ENCODE data around the gene DDR1. TPM values are rescaled to one million over a fixed set of nuclear protein-coding genes. Genes with fewer than 3 reads are reported as not detected.

DDR1 gene
- total RNA-seq, 3 donors from 2014 or later = 145 to 336 (median 271) TPM

DNA sequence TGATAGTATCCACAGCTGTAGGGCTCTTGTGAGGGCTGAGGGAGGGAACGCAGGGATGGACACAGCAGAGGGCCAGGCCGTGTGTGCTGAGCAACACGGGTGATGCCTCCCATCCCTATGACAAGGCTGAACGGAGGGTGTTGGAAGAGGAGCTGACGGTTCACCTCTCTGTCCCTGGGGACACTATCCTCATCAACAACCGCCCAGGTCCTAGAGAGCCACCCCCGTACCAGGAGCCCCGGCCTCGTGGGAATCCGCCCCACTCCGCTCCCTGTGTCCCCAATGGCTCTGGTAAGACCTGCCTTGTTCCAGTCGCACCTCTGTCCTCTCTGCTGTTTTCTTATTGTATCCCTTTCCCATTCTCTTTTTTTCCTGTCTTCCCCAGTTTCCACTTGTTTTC, 10.1 kb downstream of the DDR1 start:
- Histone ChIP-seq H3K4me3 (no peak overlapping the region), H3K36me3 (ENCODE audit: low read depth) (peaks cover 17% of the 10 kb centered on the region), H3K9me3 (no peaks in the 10 kb centered on the region), H3K4me1 (ENCODE audit: low read depth) (no peaks in the 10 kb centered on the region)
- DNase-seq = no peak
- TF ChIP-seq, protein P1, sequence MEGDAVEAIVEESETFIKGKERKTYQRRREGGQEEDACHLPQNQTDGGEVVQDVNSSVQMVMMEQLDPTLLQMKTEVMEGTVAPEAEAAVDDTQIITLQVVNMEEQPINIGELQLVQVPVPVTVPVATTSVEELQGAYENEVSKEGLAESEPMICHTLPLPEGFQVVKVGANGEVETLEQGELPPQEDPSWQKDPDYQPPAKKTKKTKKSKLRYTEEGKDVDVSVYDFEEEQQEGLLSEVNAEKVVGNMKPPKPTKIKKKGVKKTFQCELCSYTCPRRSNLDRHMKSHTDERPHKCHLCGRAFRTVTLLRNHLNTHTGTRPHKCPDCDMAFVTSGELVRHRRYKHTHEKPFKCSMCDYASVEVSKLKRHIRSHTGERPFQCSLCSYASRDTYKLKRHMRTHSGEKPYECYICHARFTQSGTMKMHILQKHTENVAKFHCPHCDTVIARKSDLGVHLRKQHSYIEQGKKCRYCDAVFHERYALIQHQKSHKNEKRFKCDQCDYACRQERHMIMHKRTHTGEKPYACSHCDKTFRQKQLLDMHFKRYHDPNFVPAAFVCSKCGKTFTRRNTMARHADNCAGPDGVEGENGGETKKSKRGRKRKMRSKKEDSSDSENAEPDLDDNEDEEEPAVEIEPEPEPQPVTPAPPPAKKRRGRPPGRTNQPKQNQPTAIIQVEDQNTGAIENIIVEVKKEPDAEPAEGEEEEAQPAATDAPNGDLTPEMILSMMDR (IDR thresholded peaks at IDR 0.05) = no peak
- intact Hi-C loops (cut with DNase I, micrococcal nuclease) = no loop called here
- ATAC-seq = no peak

DNA sequence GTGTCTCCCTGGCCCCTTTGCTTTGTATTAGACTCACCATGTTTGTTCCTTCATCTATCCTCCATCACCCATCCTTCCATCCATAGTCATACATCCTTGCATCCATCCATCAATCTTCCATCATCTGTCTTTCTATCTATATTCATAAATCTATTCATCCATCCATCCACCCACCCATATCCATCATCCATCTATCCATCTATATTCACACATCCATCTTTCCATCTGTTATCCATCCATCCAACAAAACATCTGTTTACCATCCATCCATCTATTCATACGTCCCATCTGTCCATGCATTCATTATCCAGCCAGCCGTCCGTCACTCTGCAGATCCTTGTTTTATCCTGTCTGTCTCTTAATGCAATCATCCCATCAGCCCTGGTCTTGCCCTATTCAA, 10.6 kb downstream of the DDR1 start:
- Histone ChIP-seq H3K36me3 (ENCODE audit: low read depth) (peaks cover 17% of the 10 kb centered on the region), H3K4me1 (ENCODE audit: low read depth) (no peaks in the 10 kb centered on the region), H3K9me3 (no peaks in the 10 kb centered on the region), H3K4me3 (no peak overlapping the region)
- DNase-seq = no peak
- no peak for ATAC-seq
- TF ChIP-seq, protein P1 (IDR thresholded peaks at IDR 0.05) = no peak
- intact Hi-C loops (cut with DNase I, micrococcal nuclease) = no loop called here

DNA sequence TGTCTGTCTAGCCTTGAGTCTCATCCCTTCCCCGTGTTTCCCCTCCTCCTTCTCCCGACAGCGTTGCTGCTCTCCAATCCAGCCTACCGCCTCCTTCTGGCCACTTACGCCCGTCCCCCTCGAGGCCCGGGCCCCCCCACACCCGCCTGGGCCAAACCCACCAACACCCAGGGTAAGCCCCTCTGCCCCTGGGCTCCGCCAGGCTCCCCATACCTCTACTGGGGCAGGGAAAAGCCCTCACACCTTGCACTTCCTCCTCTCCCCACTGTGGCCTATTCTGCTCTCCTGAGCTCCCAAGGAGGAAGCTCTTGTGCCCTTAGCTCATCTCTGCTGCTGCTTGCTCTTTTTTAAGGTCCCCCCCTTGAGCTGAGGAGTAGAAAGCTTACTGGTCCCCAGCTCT, 11.0 kb downstream of the DDR1 start:
- H3K36me3 ChIP-seq (ENCODE audit: low read depth) = peaks cover 17% of the 10 kb centered on the region
- DNase-seq (no peak), ATAC-seq (no peak)
- no peak overlapping the region for H3K4me3 ChIP-seq
- no peaks in the 10 kb centered on the region for H3K9me3 ChIP-seq
- TF ChIP-seq, protein P1 (IDR thresholded peaks at IDR 0.05) = no peak
- H3K4me1 ChIP-seq (ENCODE audit: low read depth) = no peaks in the 10 kb centered on the region
- intact Hi-C loops (cut with DNase I, micrococcal nuclease) = no loop called here

DNA sequence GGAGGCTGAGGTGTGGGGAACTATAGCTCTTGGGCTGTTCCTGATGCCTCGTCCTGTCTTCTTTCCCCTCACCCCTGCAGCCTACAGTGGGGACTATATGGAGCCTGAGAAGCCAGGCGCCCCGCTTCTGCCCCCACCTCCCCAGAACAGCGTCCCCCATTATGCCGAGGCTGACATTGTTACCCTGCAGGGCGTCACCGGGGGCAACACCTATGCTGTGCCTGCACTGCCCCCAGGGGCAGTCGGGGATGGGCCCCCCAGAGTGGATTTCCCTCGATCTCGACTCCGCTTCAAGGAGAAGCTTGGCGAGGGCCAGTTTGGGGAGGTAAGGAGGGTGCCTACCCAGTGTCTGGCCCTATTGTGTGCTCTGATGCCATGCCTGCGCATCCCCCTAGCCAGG, 12.2 kb downstream of the DDR1 start:
- H3K9me3 ChIP-seq = no peaks in the 10 kb centered on the region
- no peak for ATAC-seq
- peaks cover 17% of the 10 kb centered on the region for H3K36me3 ChIP-seq (ENCODE audit: low read depth)
- TF ChIP-seq, protein P1 (IDR thresholded peaks at IDR 0.05) = no peak
- DNase-seq = peak in 1 of 3 donors; percentile 21
- H3K4me3 ChIP-seq = no peak overlapping the region
- no peaks in the 10 kb centered on the region for H3K4me1 ChIP-seq (ENCODE audit: low read depth)
- intact Hi-C loops (cut with DNase I, micrococcal nuclease) = no loop called here

DNA sequence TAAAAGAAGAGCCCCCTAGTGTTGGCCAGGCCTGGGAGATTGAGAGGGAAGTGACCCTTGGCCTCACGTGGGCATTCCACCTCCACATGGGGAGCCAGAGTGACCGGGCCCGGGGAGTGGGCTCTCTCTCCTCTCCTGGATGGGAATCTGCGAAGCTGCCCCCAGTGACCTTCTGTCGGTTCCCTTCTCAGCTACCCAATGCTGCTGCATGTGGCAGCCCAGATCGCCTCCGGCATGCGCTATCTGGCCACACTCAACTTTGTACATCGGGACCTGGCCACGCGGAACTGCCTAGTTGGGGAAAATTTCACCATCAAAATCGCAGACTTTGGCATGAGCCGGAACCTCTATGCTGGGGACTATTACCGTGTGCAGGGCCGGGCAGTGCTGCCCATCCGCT, 13.6 kb downstream of the DDR1 start:
- DNase-seq (peak in 1 of 3 donors; percentile 13), ATAC-seq (no peak)
- TF ChIP-seq, protein P1 (IDR thresholded peaks at IDR 0.05) = no peak

DNA sequence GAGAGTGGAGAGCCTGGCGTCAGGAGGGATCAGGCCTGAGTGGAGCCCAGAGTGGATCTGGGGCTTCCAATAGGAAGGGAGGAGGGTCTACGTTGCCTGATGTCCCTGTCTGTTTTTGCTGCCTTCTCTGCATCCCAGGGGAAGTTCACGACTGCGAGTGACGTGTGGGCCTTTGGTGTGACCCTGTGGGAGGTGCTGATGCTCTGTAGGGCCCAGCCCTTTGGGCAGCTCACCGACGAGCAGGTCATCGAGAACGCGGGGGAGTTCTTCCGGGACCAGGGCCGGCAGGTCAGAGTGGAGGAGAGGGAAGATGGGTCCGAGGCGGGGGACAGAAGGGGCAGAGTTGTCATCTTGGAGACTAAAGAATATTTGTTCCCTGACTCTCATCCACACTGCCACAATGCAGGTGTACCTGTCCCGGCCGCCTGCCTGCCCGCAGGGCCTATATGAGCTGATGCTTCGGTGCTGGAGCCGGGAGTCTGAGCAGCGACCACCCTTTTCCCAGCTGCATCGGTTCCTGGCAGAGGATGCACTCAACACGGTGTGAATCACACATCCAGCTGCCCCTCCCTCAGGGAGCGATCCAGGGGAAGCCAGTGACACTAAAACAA, 14.5 kb downstream of the DDR1 start:
- no peak for ATAC-seq
- no peak overlapping the region for H3K4me3 ChIP-seq
- TF ChIP-seq, protein P1 (IDR thresholded peaks at IDR 0.05) = no peak
- H3K4me1 ChIP-seq (ENCODE audit: low read depth) = no peaks in the 10 kb centered on the region
- H3K9me3 ChIP-seq = no peaks in the 10 kb centered on the region
- peaks cover 5% of the 10 kb centered on the region for H3K36me3 ChIP-seq (ENCODE audit: low read depth)
- intact Hi-C loops (cut with DNase I, micrococcal nuclease) = no loop called here
- peak in 1 of 3 donors; percentile 32 for DNase-seq

More for the DNA sequence above, 13.6 kb downstream of the DDR1 start:
- Histone ChIP-seq H3K4me1 (ENCODE audit: low read depth) (no peaks in the 10 kb centered on the region), H3K36me3 (ENCODE audit: low read depth) (peaks cover 13% of the 10 kb centered on the region), H3K9me3 (no peaks in the 10 kb centered on the region), H3K4me3 (no peak overlapping the region)
- intact Hi-C loops (cut with DNase I, micrococcal nuclease) = no loop called here
